OCI-LY7 (cell line): Measurements from ENCODE around the gene FRAS1. TPM values are rescaled to one million over a fixed set of nuclear protein-coding genes. Genes with fewer than 3 reads are reported as not detected.

Source experiments
- BruUV-seq: library from RNA; stranded (reverse); fragments of 400-500 nt; replicated peaks from 2 replicates; lab custom pipeline; 2021; lab: Mats Ljungman, UMichigan
- CTCF ChIA-PET: fragments of 300-600 bp; sonication (Branson Sonifier 250); formaldehyde crosslinking; loops from one replicate; lab custom pipeline; 2022; ENCODE audit warnings: antibody characterized with exemption; ENCODE audit not compliant: unreplicated experiment; lab: Charles Lee
- POLR2A ChIA-PET: fragments of 300-600 bp; sonication (Branson Sonifier 250); formaldehyde crosslinking; loops from one replicate; lab custom pipeline; 2022; ENCODE audit warnings: antibody characterized with exemption; lab: Charles Lee
- DNase-seq: peaks from one replicate; pipeline ENCODE4 v3.0.0-alpha.2; 2015; ENCODE audit warnings: low spot score
- H2AFZ ChIP-seq: fragments of 200-600 bp; sonication (generic), shearing (Covaris generic); 2 replicates; pipeline ENCODE4 v1.6.1; 2014; ENCODE audit warnings: mild to moderate bottlenecking, antibody characterized with exemption, low read length, moderate library complexity
- H3K27ac ChIP-seq: fragments of 200-600 bp; sonication (generic); 2 replicates; pipeline ENCODE4 v1.5.1; 2014; ENCODE audit warnings: mixed run types, low read depth, mild to moderate bottlenecking, moderate library complexity, low read length, inconsistent platforms; ENCODE audit not compliant: poor library complexity, severe bottlenecking
- H3K36me3 ChIP-seq: fragments of 200-600 bp; sonication (generic); 2 replicates; pipeline ENCODE4 v1.6.1; 2014; ENCODE audit warnings: mild to moderate bottlenecking, antibody characterized with exemption, low read length, moderate library complexity, mixed read lengths; ENCODE audit not compliant: insufficient read depth
- H3K4me1 ChIP-seq: fragments of 200-600 bp; sonication (generic); 2 replicates; pipeline ENCODE4 v1.5.1; 2014; ENCODE audit warnings: mild to moderate bottlenecking, low read length; ENCODE audit not compliant: insufficient read depth, poor library complexity, severe bottlenecking
- H3K4me2 ChIP-seq: fragments of 200-600 bp; sonication (generic); 2 replicates; pipeline ENCODE4 v1.6.1; 2014; ENCODE audit warnings: mild to moderate bottlenecking, low read length
- H3K4me3 ChIP-seq: fragments of 200-600 bp; sonication (generic); 2 replicates; pipeline ENCODE4 v1.5.1; 2014; ENCODE audit warnings: mild to moderate bottlenecking, low read depth, low read length; ENCODE audit not compliant: poor library complexity, severe bottlenecking
- H3K79me2 ChIP-seq: fragments of 200-600 bp; sonication (generic); 2 replicates; pipeline ENCODE4 v1.6.1; 2016; ENCODE audit warnings: low read depth, mild to moderate bottlenecking, low read length, moderate library complexity, mixed read lengths; ENCODE audit not compliant: insufficient read depth
- H3K9me2 ChIP-seq: fragments of 200-600 bp; sonication (generic); 2 replicates; pipeline ENCODE4 v1.6.1; 2016; ENCODE audit warnings: mild to moderate bottlenecking, low read length, mixed read lengths; ENCODE audit not compliant: insufficient read depth
- H3K9me3 ChIP-seq: fragments of 200-600 bp; sonication (generic); 2 replicates; pipeline ENCODE4 v1.6.1; 2014; ENCODE audit warnings: mild to moderate bottlenecking, mixed run types, low read length, mixed read lengths
- H4K20me1 ChIP-seq: fragments of 200-600 bp; sonication (generic); 2 replicates; pipeline ENCODE4 v1.6.1; 2014; ENCODE audit warnings: mild to moderate bottlenecking, antibody characterized with exemption, low read length, moderate library complexity, mixed read lengths; ENCODE audit not compliant: insufficient read depth
- CTCF ChIP-seq: fragments of 200-600 bp; sonication (generic); conservative IDR thresholded peaks from 2 replicates; pipeline ENCODE4 v1.5.1; 2014; ENCODE audit warnings: mild to moderate bottlenecking, antibody characterized with exemption, low read length, moderate library complexity, mixed read lengths
- EZH2phosphoT487 ChIP-seq: fragments of 200-600 bp; sonication (generic); IDR thresholded peaks from 2 replicates; pipeline ENCODE4 v1.6.1; 2018; ENCODE audit warnings: low read depth, borderline replicate concordance, mild to moderate bottlenecking, mixed run types, antibody characterized with exemption, low read length, moderate library complexity, mixed read lengths
- intact Hi-C: fragments of 100-400 bp; cut with micrococcal nuclease; formaldehyde crosslinking; loops from one replicate; pipeline ENCODE4 v1.10.0; 2022; ENCODE audit not compliant: unreplicated experiment
- total RNA-seq, 2 experiments: library from RNA; depleted of rRNA in 1 of 2; stranded (reverse); fragments of >200 nt in 1 of 2; shearing (Covaris generic) in 1 of 2; gene quantifications; 2 replicates each; pipeline ENCODE4 v1.2.3, GENCODE V29; 2014 to 2022

The FRAS1 gene
- total RNA-seq, 2 experiments from 2014 or later: 0.19 to 0.30 TPM

GRCh38 chr4:78288327-78288726 lies 231.2 kb downstream of the FRAS1 start:
- intact Hi-C loops: no loop called here
- no peaks in the 10 kb centered on the region for H3K4me1 ChIP-seq
- no peaks in the 10 kb centered on the region for H3K79me2 ChIP-seq
- ChIA-PET POLR2A (interaction anchor here (1.0 kb wide), 1 partner anchor 9 kb away, joined by 3 read pairs; no protein-coding TSS in a partner anchor), CTCF (no interaction called here)
- no peaks in the 10 kb centered on the region for H4K20me1 ChIP-seq
- no peaks in the 10 kb centered on the region for H3K9me2 ChIP-seq
- no peak overlapping the region for H2AFZ ChIP-seq
- H3K4me3 ChIP-seq: no peak overlapping the region
- H3K36me3 ChIP-seq: no peaks in the 10 kb centered on the region
- no peak for DNase-seq
- no peak for TF ChIP-seq CTCF
- TF ChIP-seq EZH2phosphoT487: no peak
- BruUV-seq: no TSS peak
- no peak overlapping the region for H3K27ac ChIP-seq
- H3K9me3 ChIP-seq: no peaks in the 10 kb centered on the region
- H3K4me2 ChIP-seq: no peak overlapping the region

- ChIA-PET POLR2A (interaction anchor here (1.0 to 1.3 kb wide), 2 partner anchors 9 to 107 kb away, joined by 3 to 4 read pairs; no protein-coding TSS in a partner anchor), CTCF (no interaction called here)
- Histone ChIP-seq H2AFZ (no peak overlapping the region), H3K27ac (no peak overlapping the region), H3K4me2 (no peak overlapping the region), H3K4me1 (no peaks in the 10 kb centered on the region), H3K9me3 (no peaks in the 10 kb centered on the region), H3K9me2 (no peaks in the 10 kb centered on the region), H3K79me2 (no peaks in the 10 kb centered on the region), H4K20me1 (no peaks in the 10 kb centered on the region), H3K36me3 (no peaks in the 10 kb centered on the region), H3K4me3 (no peak overlapping the region)
- BruUV-seq: no TSS peak
- intact Hi-C loops: no loop called here
- DNase-seq: no peak
- no peak for TF ChIP-seq EZH2phosphoT487
- TF ChIP-seq CTCF: no peak
Observed at GRCh38 chr4:78291277-78291676, 234.2 kb downstream of the FRAS1 start.

DNA sequence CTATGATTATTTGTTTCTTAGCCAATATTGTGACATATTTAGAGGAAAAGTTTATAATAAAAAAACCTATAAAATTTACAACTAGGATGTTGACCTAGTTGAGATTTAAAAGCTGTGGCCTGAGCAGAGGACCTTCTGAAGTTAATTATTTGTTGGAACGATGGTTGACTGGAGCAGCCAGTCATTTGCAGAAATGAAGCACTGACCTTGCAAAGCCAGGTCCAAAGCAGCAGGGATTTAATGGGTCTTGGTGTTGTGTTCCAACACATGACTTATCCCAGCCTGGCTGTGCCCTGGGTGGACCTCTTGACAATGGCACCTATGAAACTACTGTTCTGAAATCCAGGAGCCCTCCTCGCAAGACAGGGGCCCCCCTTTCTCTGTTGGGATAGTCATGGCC lies 235.2 kb downstream of the FRAS1 start:
- DNase-seq: no peak
- H4K20me1 ChIP-seq: no peaks in the 10 kb centered on the region
- intact Hi-C loops: no loop called here
- H3K9me2 ChIP-seq: no peaks in the 10 kb centered on the region
- no peaks in the 10 kb centered on the region for H3K79me2 ChIP-seq
- ChIA-PET CTCF (no interaction called here), POLR2A (interaction anchor here (0.8 kb wide), 1 partner anchor 29 kb away, joined by 3 read pairs; no protein-coding TSS in a partner anchor)
- H3K4me3 ChIP-seq: no peak overlapping the region
- TF ChIP-seq EZH2phosphoT487: no peak
- TF ChIP-seq CTCF: no peak
- no TSS peak for BruUV-seq
- no peak overlapping the region for H3K27ac ChIP-seq
- H3K9me3 ChIP-seq: no peaks in the 10 kb centered on the region
- H3K4me2 ChIP-seq: no peak overlapping the region
- no peaks in the 10 kb centered on the region for H3K36me3 ChIP-seq
- peaks cover 9% of the 10 kb centered on the region for H3K4me1 ChIP-seq
- no peak overlapping the region for H2AFZ ChIP-seq
